Measurements from ENCODE around the gene TAGLN2.

GRCh38 chr1:159916242-159917051 lies 8.9 kb downstream of the TAGLN2 start:
- TF ChIP-seq CTCF (IDR thresholded peaks at IDR 0.05) (no peak), POLR2AphosphoS5 (IDR thresholded peaks at IDR 0.05) (no peak)

Measured in prostate gland (tissue), 2 donors.